Subcutaneous adipose tissue (tissue), 4 donors: ENCODE data around the gene RBBP8NL. TPM values are rescaled to one million over a fixed set of nuclear protein-coding genes. Genes with fewer than 3 reads are reported as not detected.

ENCODE experiments used
- CTCF ChIP-seq: fragments of 450-650 bp; IDR thresholded peaks from one replicate; pipeline ENCODE4 v1.5.1; 2016; ENCODE audit warnings: low read depth, mild to moderate bottlenecking, control low read depth, antibody characterized with exemption, moderate library complexity
- total RNA-seq, 4 donors: library from RNA; depleted of rRNA; stranded (reverse); fragments of >200 nt; gene quantifications; one replicate each; pipeline ENCODE4 v1.1.0, GENCODE V29; 2016

RBBP8NL gene
- total RNA-seq, 4 donors from 2014 or later = not detected

- no peak for TF ChIP-seq CTCF
Measured at GRCh38 chr20:62428002-62428372, 648 bp upstream of the RBBP8NL start.

- no peak for TF ChIP-seq CTCF
Measured at GRCh38 chr20:62426699-62427131, 624 bp downstream of the RBBP8NL start.

- no peak for TF ChIP-seq CTCF
Measured at GRCh38 chr20:62425281-62426058, 1.9 kb downstream of the RBBP8NL start.

- no peak for TF ChIP-seq CTCF
Measured at GRCh38 chr20:62424249-62425107, 2.9 kb downstream of the RBBP8NL start.

DNA sequence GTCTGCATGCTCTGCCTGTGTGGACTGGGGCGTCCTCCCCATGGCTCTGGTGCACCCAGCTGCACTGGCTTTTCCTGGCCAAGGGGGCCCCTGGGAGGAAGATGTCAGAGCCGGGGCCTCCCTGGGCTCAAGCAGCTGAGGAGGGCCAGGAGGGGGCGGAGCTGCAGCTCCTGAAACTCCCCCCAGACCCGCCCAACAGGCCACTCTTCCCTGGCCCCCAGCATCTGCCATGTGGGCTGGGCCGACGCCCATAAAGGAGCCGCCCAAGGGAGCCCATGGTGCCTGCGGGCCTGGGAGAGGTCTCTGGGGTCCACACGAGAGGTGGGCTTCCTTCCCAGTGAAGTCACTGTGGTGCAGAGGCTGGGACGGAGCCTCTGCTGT, 4.0 kb downstream of the RBBP8NL start:
- TF ChIP-seq CTCF = no peak

DNA sequence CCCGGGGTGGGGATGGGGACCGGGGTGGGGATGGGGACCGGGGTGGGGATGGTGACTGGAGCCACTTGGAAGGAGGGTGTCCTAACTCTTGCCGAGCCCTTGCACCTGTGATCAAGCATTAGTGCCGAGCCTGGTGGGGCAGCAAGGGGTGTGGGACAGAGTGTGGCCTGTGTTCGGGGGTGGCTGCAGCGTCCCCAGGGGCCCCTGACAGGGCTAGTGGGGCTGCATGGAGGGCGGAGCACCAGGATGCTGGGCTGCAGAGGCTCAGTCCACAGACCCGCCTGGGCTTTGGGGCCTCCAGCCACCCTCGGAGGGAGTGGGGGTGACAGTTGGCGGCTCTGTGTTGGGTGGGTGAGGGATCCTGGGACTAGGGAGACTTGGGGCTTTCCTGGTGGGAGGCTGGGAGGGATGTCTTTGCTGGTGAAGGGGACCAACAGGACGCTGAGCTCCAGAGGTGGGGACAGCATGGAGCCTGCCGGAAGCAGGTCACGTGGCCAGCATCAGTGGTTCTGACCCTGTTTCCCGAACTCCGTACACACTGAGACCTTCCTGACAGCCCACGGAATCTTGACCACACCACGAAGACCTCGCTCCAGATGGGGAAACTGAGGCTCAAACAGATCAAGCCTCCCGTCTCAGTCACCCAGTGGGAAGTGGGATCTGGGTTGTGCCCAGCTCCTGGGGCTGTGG, 4.6 kb downstream of the RBBP8NL start:
- no peak for TF ChIP-seq CTCF

GRCh38 chr20:62421716-62421990, 5.7 kb downstream of the RBBP8NL start:
- no peak for TF ChIP-seq CTCF
